Uterus (tissue), 4 donors: Measurements from ENCODE around the gene ZFAND3. TPM values are rescaled to one million over a fixed set of nuclear protein-coding genes. Genes with fewer than 3 reads are reported as not detected.

Experiments used
- DNase-seq, 2 donors: peaks; one replicate each; pipeline ENCODE4 v3.0.0-alpha.2; 2019 to 2020
- H3K27ac ChIP-seq, 2 donors: fragments of 200-600 bp; sonication (generic); 1 replicate in 1 of 2; 2 replicates in 1 of 2; pipeline ENCODE4 v1.5.1; 2016 to 2018
- H3K27me3 ChIP-seq, 2 donors: fragments of 200-600 bp; sonication (generic); one replicate each; pipeline ENCODE4 v1.5.1; 2018 to 2019; ENCODE audit warnings: control low read depth in 1 of 2
- H3K36me3 ChIP-seq, 2 donors: fragments of 200-600 bp; sonication (generic); one replicate each; pipeline ENCODE4 v1.5.1; 2019; ENCODE audit warnings: control low read depth in 1 of 2
- H3K4me1 ChIP-seq, 2 donors: fragments of 200-600 bp; sonication (generic); one replicate each; pipeline ENCODE4 v1.5.1; 2018 to 2019; ENCODE audit warnings: control low read depth in 1 of 2
- H3K4me3 ChIP-seq, 2 donors: fragments of 200-600 bp; sonication (generic); 1 replicate in 1 of 2; 2 replicates in 1 of 2; pipeline ENCODE4 v1.5.1; 2018 to 2019; ENCODE audit warnings: mild to moderate bottlenecking in 1 of 2
- H3K9me3 ChIP-seq, 2 donors: fragments of 200-600 bp; sonication (generic); one replicate each; pipeline ENCODE4 v1.5.1; 2019; ENCODE audit warnings: control low read depth in 1 of 2
- CTCF ChIP-seq, 4 experiments: fragments of 200-600 bp in 2 of 4; fragments of 450-650 bp in 2 of 4; sonication (generic) in 2 of 4; IDR thresholded peaks; one replicate each; pipeline ENCODE4 v1.5.1; 2016 to 2019; ENCODE audit warnings: antibody characterized with exemption in 4 of 4, mild to moderate bottlenecking in 2 of 4, moderate library complexity in 1 of 4
- POLR2A ChIP-seq, 2 donors: fragments of 450-650 bp; IDR thresholded peaks; one replicate each; pipeline ENCODE4 v1.6.1; 2016; ENCODE audit warnings: antibody characterized with exemption in 2 of 2, mild to moderate bottlenecking in 1 of 2, moderate library complexity in 1 of 2
- intact Hi-C: fragments of 100-400 bp; cut with DNase I; formaldehyde crosslinking; loops from one replicate; pipeline ENCODE4 v1.15.1; 2023; ENCODE audit warnings: low total_unique reads
- total RNA-seq, 4 donors: library from RNA; depleted of rRNA in 3 of 4; stranded (reverse); fragments of >200 nt in 3 of 4; gene quantifications; one replicate each; pipeline versions ENCODE4 v1.1.0 to v1.2.4, GENCODE V29; 2014 to 2023
- donor health status: DM: yes; HTN: yes; CAD: no.

The ZFAND3 gene
- total RNA-seq, 4 donors from 2014 or later: 5.0 to 81.9 (median 54.6) TPM

- Histone ChIP-seq H3K27ac (no peak overlapping the region), H3K9me3 (no peaks in the 10 kb centered on the region), H3K36me3 (no peaks in the 10 kb centered on the region), H3K4me1 (no peaks in the 10 kb centered on the region), H3K4me3 (no peak overlapping the region), H3K27me3 (no peaks in the 10 kb centered on the region)
- TF ChIP-seq POLR2A (IDR thresholded peaks at IDR 0.05): no peak
- peak in 3 of 4 experiments; percentile 32 to 41 (median 33) for TF ChIP-seq CTCF (IDR thresholded peaks at IDR 0.05)
- DNase-seq: no peak
- intact Hi-C loops: no loop called here
Measured at GRCh38 chr6:38034274-38034914, 214.9 kb downstream of the ZFAND3 start.

DNA sequence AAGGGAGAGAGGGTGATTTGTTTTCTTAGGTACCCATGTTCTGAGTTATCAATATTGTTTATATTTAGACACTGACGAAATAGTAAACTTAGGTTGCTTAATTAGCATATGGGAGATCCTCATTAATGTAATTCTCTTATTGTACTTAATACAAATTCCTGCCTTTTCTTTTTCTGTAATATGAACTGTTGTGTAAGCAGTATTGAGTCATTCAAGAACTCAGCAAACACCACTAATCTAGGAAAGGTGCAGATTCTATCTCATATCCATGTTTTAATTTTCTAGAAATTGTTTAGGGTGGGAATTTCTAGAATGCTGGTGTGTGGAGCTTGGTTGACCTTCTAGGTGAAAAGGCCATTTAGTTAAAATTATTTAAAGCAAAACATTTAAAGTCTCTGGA is 216.0 kb downstream of the ZFAND3 start:
- no peaks in the 10 kb centered on the region for H3K27me3 ChIP-seq
- no peaks in the 10 kb centered on the region for H3K9me3 ChIP-seq
- no peak for TF ChIP-seq CTCF (IDR thresholded peaks at IDR 0.05)
- TF ChIP-seq POLR2A (IDR thresholded peaks at IDR 0.05): no peak
- no peaks in the 10 kb centered on the region for H3K4me1 ChIP-seq
- H3K27ac ChIP-seq: no peak overlapping the region
- intact Hi-C loops: no loop called here
- H3K4me3 ChIP-seq: no peak overlapping the region
- no peak for DNase-seq
- H3K36me3 ChIP-seq: no peaks in the 10 kb centered on the region

DNA sequence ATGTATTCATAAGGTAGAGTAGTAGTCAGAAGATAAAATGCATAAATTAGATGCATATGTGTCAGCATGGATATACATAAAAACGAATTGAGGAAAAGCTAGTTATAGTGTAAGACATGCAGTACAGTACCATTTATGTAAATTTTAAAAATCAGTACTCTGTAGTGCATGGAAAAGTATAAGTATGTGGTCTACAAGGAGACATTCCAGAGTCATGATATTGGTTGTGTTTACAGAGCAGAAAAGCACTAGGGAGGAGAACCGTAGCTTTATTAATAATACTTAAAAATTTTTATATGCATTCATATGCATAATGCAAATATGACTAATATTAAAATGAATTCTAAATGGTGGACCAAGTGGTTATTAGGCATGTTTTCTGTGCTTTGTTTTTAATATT is 220.0 kb downstream of the ZFAND3 start:
- TF ChIP-seq CTCF (IDR thresholded peaks at IDR 0.05): no peak
- no peak for TF ChIP-seq POLR2A (IDR thresholded peaks at IDR 0.05)
- Histone ChIP-seq H3K36me3 (no peaks in the 10 kb centered on the region), H3K4me3 (no peak overlapping the region), H3K27me3 (no peaks in the 10 kb centered on the region), H3K27ac (no peak overlapping the region), H3K9me3 (no peaks in the 10 kb centered on the region), H3K4me1 (no peaks in the 10 kb centered on the region)
- no peak for DNase-seq
- intact Hi-C loops: no loop called here

DNA sequence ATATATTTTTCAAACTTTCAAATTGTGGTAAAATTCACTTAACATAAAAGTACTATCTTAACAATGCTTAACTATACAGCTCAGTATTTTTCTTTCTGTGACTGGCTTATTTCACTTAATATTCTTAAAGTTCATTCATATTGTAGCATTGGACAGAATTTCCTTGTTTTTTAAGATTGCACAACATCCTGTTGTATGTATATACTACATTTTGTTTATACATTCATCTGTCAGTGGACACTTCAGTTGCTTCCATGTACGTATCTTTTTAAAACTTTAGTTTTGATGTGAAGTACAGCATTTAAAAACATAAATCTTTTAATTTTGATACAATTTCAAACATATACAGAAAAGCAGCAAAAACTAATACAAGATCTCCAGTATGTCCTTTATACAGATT is 220.7 kb downstream of the ZFAND3 start:
- TF ChIP-seq POLR2A (IDR thresholded peaks at IDR 0.05) (no peak), CTCF (IDR thresholded peaks at IDR 0.05) (no peak)
- Histone ChIP-seq H3K36me3 (no peaks in the 10 kb centered on the region), H3K4me3 (no peak overlapping the region), H3K9me3 (no peaks in the 10 kb centered on the region), H3K27me3 (no peaks in the 10 kb centered on the region), H3K4me1 (no peaks in the 10 kb centered on the region), H3K27ac (no peak overlapping the region)
- intact Hi-C loops: no loop called here
- no peak for DNase-seq

DNA sequence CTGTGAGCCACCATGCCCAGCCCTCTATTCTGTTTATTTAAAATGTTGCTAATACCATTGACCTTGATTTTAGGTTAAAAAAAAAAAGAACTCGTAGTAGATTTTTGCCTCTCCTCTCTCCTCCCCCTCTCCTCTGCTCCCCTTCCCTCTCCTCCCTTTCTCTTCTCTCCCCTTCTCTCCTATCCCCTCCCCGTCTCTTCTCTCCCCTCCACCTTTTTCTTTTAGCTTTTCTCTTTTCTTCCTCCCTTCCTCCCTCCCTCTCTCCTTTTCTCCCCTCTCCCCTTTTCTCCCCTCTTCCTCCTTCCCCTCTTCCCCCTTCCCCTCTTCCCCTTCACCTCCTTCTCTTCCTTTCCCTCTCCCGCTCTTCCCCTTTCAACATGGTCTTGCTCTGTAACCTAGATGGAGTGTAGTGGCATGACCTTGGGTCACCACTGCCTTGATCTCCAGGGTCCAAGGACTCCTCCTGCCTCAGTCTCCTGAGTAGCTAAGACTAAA is 223.8 kb downstream of the ZFAND3 start:
- no peak for DNase-seq
- Histone ChIP-seq H3K4me3 (no peak overlapping the region), H3K36me3 (no peaks in the 10 kb centered on the region), H3K4me1 (no peaks in the 10 kb centered on the region), H3K27ac (no peak overlapping the region), H3K9me3 (no peaks in the 10 kb centered on the region), H3K27me3 (no peaks in the 10 kb centered on the region)
- intact Hi-C loops: no loop called here
- TF ChIP-seq CTCF (IDR thresholded peaks at IDR 0.05) (no peak), POLR2A (IDR thresholded peaks at IDR 0.05) (no peak)
